ENCODE results near the gene NECAB2. TPM values are rescaled to one million over a fixed set of nuclear protein-coding genes. Genes with fewer than 3 reads are reported as not detected.

NECAB2 gene
- polyA plus RNA-seq, 1 donor (not counting 4 experiments of a cell fraction or from before 2014, with no cell fraction given) = not detected

DNA sequence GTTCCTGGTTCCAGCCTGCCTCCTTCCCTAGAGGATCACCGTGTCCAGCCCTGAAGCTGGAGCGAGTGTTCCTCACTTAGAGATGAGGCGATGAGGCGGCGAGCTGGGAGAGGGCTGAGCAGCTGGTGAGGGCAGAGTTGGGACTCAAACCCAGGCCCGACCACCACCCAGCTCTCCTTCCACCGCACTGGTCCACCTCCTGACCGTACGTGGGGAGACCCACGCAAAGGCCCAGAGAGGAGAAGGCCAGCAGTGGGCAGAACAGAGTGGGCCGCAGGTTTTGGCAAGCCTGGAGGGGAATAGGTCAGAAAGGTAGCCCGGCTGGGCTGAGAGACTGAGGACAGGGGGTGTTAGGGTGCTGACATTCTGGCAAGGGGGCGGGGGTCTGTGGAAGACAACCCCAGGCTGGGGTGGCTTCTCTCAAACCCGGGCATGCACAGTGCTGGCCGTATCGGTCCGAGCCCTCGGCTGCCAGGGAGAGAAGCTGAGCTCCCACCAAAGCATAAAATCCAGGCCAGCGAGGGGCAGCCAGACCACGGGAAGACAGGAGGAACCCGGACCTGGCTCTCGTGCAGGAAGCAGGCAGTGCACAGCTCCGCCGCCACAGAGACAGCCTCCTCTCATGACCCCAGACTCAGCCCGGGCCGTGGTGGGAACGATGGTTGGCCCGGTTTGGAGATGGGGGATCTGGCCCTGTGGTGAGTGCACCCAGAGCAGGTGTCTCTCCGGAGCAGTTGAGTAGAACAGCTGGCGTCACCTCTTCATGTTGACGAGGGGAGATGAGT, 44.3 kb upstream of the NECAB2 start:
- H3K79me2 ChIP-seq (ENCODE audit: control insufficient read depth, insufficient read depth, low read length) = no peaks in the 10 kb centered on the region
- no peak overlapping the region for H2AFZ ChIP-seq (ENCODE audit: control insufficient read depth, low read length)
- no peak overlapping the region for H3K4me2 ChIP-seq (ENCODE audit: control insufficient read depth, extremely low read depth, insufficient read depth, low read depth, low read length)
- no peak for FAIRE-seq
- TF ChIP-seq, protein P1, sequence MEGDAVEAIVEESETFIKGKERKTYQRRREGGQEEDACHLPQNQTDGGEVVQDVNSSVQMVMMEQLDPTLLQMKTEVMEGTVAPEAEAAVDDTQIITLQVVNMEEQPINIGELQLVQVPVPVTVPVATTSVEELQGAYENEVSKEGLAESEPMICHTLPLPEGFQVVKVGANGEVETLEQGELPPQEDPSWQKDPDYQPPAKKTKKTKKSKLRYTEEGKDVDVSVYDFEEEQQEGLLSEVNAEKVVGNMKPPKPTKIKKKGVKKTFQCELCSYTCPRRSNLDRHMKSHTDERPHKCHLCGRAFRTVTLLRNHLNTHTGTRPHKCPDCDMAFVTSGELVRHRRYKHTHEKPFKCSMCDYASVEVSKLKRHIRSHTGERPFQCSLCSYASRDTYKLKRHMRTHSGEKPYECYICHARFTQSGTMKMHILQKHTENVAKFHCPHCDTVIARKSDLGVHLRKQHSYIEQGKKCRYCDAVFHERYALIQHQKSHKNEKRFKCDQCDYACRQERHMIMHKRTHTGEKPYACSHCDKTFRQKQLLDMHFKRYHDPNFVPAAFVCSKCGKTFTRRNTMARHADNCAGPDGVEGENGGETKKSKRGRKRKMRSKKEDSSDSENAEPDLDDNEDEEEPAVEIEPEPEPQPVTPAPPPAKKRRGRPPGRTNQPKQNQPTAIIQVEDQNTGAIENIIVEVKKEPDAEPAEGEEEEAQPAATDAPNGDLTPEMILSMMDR (optimal IDR thresholded peaks at IDR 0.05 in 1 of 3, IDR thresholded peaks at IDR 0.05 in 1 of 3, conservative IDR thresholded peaks at IDR 0.05 in 1 of 3; ENCODE audit: extremely low read depth in 1 of 3, insufficient read depth in 2 of 3, low read length in 3 of 3) = no peak
- TF ChIP-seq EZH2 (IDR thresholded peaks at IDR 0.05; ENCODE audit: low read length) = no peak
- peaks cover 0 to 7% of the 10 kb centered on the region in 2 experiments for H3K36me3 ChIP-seq (ENCODE audit: control insufficient read depth in 2 of 2, extremely low read depth in 1 of 2, insufficient read depth in 2 of 2, low read length in 2 of 2)
- no peak overlapping the region for H3K9ac ChIP-seq (ENCODE audit: control insufficient read depth, extremely low read depth, insufficient read depth, low read length)
- H3K27me3 ChIP-seq (ENCODE audit: control insufficient read depth, extremely low read depth, insufficient read depth, low read length) = no peaks in the 10 kb centered on the region
- H4K20me1 ChIP-seq (ENCODE audit: control insufficient read depth, extremely low read depth, insufficient read depth, low read length) = no peaks in the 10 kb centered on the region
- no peaks in the 10 kb centered on the region for H3K9me1 ChIP-seq (ENCODE audit: control insufficient read depth, extremely low read depth, insufficient read depth, low read length)
- peaks cover 8% of the 10 kb centered on the region for H3K4me1 ChIP-seq (ENCODE audit: control insufficient read depth, extremely low read depth, insufficient read depth, low read length)
- H3K27ac ChIP-seq (ENCODE audit: control insufficient read depth, insufficient read depth, low read length) = no peak overlapping the region
- DNase-seq (ENCODE audit: low read depth, low spot score) = no peak
- H3K9me3 ChIP-seq (ENCODE audit: control insufficient read depth, low read depth, low read length) = no peaks in the 10 kb centered on the region
- H3K4me3 ChIP-seq (ENCODE audit: control insufficient read depth in 2 of 3, extremely low read depth in 1 of 3, insufficient read depth in 2 of 3, low read depth in 1 of 3, low read length in 3 of 3) = no peak overlapping the region
- dilution Hi-C loops (cut with MboI; ENCODE audit: extremely low pct_ligation_motif_present, low sequenced_read_pairs) = no loop called here

DNA sequence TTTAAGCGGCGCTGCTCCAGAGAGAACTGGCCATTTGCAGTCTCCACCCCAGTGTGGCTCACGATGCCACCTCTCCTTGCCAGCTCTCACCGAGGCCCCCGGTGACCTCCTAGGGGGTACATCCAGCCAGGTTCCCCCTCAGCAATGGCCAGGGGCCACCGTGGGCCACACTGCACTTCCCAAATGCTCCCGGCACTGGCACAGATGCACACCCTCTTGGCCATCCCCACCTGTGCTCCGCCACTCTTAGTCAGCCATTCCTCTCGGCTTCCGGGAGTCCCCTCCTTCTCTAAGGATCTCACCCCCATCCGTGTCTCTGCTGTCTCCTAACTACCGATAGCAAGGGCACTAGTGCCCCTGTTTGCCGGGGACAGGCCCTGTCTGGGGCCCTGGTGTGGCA, 43.4 kb upstream of the NECAB2 start:
- DNase-seq (ENCODE audit: low read depth, low spot score) = no peak
- dilution Hi-C loops (cut with MboI; ENCODE audit: extremely low pct_ligation_motif_present, low sequenced_read_pairs) = no loop called here
- Histone ChIP-seq H3K4me2 (ENCODE audit: control insufficient read depth, extremely low read depth, insufficient read depth, low read depth, low read length) (no peak overlapping the region), H3K27me3 (ENCODE audit: control insufficient read depth, extremely low read depth, insufficient read depth, low read length) (no peaks in the 10 kb centered on the region), H3K36me3 (ENCODE audit: control insufficient read depth in 2 of 2, extremely low read depth in 1 of 2, insufficient read depth in 2 of 2, low read length in 2 of 2) (peaks cover 0 to 1% of the 10 kb centered on the region in 2 experiments), H3K4me3 (ENCODE audit: control insufficient read depth in 2 of 3, extremely low read depth in 1 of 3, insufficient read depth in 2 of 3, low read depth in 1 of 3, low read length in 3 of 3) (no peak overlapping the region), H3K4me1 (ENCODE audit: control insufficient read depth, extremely low read depth, insufficient read depth, low read length) (peaks cover 8% of the 10 kb centered on the region), H3K27ac (ENCODE audit: control insufficient read depth, insufficient read depth, low read length) (no peak overlapping the region), H4K20me1 (ENCODE audit: control insufficient read depth, extremely low read depth, insufficient read depth, low read length) (no peaks in the 10 kb centered on the region), H2AFZ (ENCODE audit: control insufficient read depth, low read length) (no peak overlapping the region), H3K79me2 (ENCODE audit: control insufficient read depth, insufficient read depth, low read length) (no peaks in the 10 kb centered on the region), H3K9me3 (ENCODE audit: control insufficient read depth, low read depth, low read length) (no peaks in the 10 kb centered on the region), H3K9me1 (ENCODE audit: control insufficient read depth, extremely low read depth, insufficient read depth, low read length) (no peaks in the 10 kb centered on the region), H3K9ac (ENCODE audit: control insufficient read depth, extremely low read depth, insufficient read depth, low read length) (no peak overlapping the region)
- no peak for TF ChIP-seq EZH2 (IDR thresholded peaks at IDR 0.05; ENCODE audit: low read length)
- TF ChIP-seq, protein P1 (optimal IDR thresholded peaks at IDR 0.05 in 1 of 3, IDR thresholded peaks at IDR 0.05 in 1 of 3, conservative IDR thresholded peaks at IDR 0.05 in 1 of 3; ENCODE audit: extremely low read depth in 1 of 3, insufficient read depth in 2 of 3, low read length in 3 of 3) = no peak
- FAIRE-seq = no peak

Measured in keratinocyte (primary cell).